Activated CD8-positive, alpha-beta T cell treated with anti-CD3 and anti-CD28 coated beads for 36 hours (primary cell): Measurements from ENCODE around the gene CDKL2. TPM values are rescaled to one million over a fixed set of nuclear protein-coding genes. Genes with fewer than 3 reads are reported as not detected.

ENCODE experiments used
- ATAC-seq: fragments of 200-7000 bp; cut with Tn5 transposase; one replicate; pipeline ENCODE4 v1.10.0; 2021; ENCODE audit warnings: mild to moderate bottlenecking, moderate library complexity
- CTCF ChIA-PET: fragments of 350-600 bp; sonication (Branson Sonifier 250); formaldehyde crosslinking; loops from one replicate; lab custom pipeline; 2021; ENCODE audit warnings: antibody characterized with exemption; lab: Charles Lee
- POLR2A ChIA-PET: fragments of 350-600 bp; sonication (Branson Sonifier 250); formaldehyde crosslinking; loops from one replicate; lab custom pipeline; 2021; ENCODE audit warnings: antibody characterized with exemption; lab: Charles Lee
- DNase-seq: peaks from one replicate; pipeline ENCODE4 v3.0.0-alpha.2; 2020
- H3K27ac Mint-ChIP-seq: one replicate; pipeline ENCODE4 v1.8.0; 2021; ENCODE audit warnings: mild to moderate bottlenecking, mixed read lengths
- H3K27me3 Mint-ChIP-seq: one replicate; pipeline ENCODE4 v1.8.0; 2021; ENCODE audit warnings: mixed read lengths
- H3K36me3 Mint-ChIP-seq: one replicate; pipeline ENCODE4 v1.8.0; 2021; ENCODE audit warnings: low read depth, mixed read lengths
- H3K4me1 Mint-ChIP-seq: one replicate; pipeline ENCODE4 v1.8.0; 2021; ENCODE audit warnings: low read depth, mixed read lengths
- H3K4me3 Mint-ChIP-seq: one replicate; pipeline ENCODE4 v1.8.0; 2021; ENCODE audit warnings: mild to moderate bottlenecking, moderate library complexity, mixed read lengths
- H3K9me3 Mint-ChIP-seq: one replicate; pipeline ENCODE4 v1.8.0; 2021; ENCODE audit warnings: mixed read lengths
- intact Hi-C: fragments of 100-400 bp; cut with micrococcal nuclease; formaldehyde crosslinking; loops from one replicate; pipeline ENCODE4 v1.10.0; 2022
- total RNA-seq, 2 experiments: library from RNA; stranded (reverse); gene quantifications; one replicate each; pipeline ENCODE4 v1.2.3, GENCODE V29; 2021
- TF ChIP-seq, protein P1 (sequence below): fragments of 200-600 bp; IDR thresholded peaks from one replicate; pipeline ENCODE4 v1.8.0; 2022; ENCODE audit warnings: antibody characterized with exemption, mild to moderate bottlenecking

Gene CDKL2
- total RNA-seq, 2 experiments from 2014 or later, result 0.83 to 1.0 TPM

DNA sequence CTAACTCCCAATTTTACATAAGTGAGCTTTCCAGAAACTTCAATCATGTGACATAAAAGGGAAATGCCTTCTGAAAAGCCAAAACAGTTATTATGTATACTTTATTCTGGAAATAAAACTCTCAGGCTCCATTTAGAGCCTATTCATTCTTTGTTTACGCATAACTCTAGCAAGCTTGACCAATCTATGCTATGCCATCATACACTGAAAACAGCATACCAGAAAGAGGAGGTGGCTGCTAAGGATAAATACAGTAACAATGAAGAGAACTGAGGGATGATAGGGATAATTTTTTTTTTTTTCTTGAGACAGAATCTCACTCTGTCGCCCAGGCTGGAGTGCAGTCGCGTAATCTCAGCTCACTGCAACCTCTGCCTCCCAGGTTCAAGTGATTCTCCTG is 24.4 kb downstream of the CDKL2 start:
- H3K9me3 Mint-ChIP-seq, result no peaks in the 10 kb centered on the region
- CTCF ChIA-PET, result no interaction called here

DNA sequence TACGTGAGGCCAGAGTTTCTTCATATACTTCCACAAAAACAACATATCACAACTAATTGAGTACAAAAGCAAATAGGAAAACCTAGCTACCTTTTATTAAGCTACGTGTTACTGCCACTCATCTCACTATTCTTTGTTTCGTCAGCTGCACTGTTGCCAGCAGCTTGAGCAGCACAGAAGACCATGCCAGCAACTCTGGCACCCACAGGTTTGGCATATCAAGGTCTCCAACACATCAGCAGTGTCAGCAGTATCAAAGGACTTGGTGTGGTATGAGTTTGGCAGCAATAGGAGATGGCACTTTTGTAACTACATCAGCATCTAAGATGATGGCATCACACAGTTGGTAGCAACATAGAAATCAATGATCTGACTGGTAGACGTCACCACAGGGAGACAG is 30.7 kb downstream of the CDKL2 start:
- intact Hi-C loops, result no loop called here
- H3K4me3 Mint-ChIP-seq, result no peak overlapping the region
- no peak for DNase-seq
- no peaks in the 10 kb centered on the region for H3K27me3 Mint-ChIP-seq
- TF ChIP-seq, protein P1, sequence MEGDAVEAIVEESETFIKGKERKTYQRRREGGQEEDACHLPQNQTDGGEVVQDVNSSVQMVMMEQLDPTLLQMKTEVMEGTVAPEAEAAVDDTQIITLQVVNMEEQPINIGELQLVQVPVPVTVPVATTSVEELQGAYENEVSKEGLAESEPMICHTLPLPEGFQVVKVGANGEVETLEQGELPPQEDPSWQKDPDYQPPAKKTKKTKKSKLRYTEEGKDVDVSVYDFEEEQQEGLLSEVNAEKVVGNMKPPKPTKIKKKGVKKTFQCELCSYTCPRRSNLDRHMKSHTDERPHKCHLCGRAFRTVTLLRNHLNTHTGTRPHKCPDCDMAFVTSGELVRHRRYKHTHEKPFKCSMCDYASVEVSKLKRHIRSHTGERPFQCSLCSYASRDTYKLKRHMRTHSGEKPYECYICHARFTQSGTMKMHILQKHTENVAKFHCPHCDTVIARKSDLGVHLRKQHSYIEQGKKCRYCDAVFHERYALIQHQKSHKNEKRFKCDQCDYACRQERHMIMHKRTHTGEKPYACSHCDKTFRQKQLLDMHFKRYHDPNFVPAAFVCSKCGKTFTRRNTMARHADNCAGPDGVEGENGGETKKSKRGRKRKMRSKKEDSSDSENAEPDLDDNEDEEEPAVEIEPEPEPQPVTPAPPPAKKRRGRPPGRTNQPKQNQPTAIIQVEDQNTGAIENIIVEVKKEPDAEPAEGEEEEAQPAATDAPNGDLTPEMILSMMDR, result no peak
- ChIA-PET CTCF (no interaction called here), POLR2A (no interaction called here)
- no peaks in the 10 kb centered on the region for H3K9me3 Mint-ChIP-seq
- peaks cover 2% of the 10 kb centered on the region for H3K4me1 Mint-ChIP-seq
- no peak for ATAC-seq
- H3K27ac Mint-ChIP-seq, result no peak overlapping the region
- no peaks in the 10 kb centered on the region for H3K36me3 Mint-ChIP-seq

More for the DNA sequence above, 24.4 kb downstream of the CDKL2 start:
- Mint-ChIP-seq H3K27ac (no peak overlapping the region), H3K27me3 (no peaks in the 10 kb centered on the region), H3K4me1 (no peaks in the 10 kb centered on the region), H3K4me3 (no peak overlapping the region), H3K36me3 (no peaks in the 10 kb centered on the region)
- no peak for DNase-seq
- no peak for ATAC-seq
- intact Hi-C loops, result no loop called here
- POLR2A ChIA-PET, result interaction anchor here (0.9 kb wide), 1 partner anchor 52 kb away, joined by 3 read pairs; no protein-coding TSS in a partner anchor
- TF ChIP-seq, protein P1, result no peak

DNA sequence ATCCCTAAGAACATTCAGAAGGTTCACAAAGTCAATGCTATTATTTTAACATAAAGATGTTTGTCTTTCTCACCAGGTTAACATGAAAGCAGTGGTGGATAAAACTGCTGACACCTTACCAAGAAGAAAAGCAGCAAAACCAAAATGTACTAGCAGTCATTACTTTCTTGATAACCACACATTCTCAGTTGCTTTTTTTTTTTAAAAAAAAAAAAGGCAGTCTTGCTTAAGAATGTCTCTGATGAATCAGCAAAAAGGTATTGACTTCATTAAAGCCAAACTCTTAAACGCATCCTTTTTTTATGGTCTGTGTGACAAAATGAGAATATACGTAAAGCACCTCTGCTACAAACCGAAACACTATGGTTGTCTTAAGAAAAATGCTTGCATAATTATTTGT is 31.9 kb downstream of the CDKL2 start:
- intact Hi-C loops, result no loop called here
- ATAC-seq, result peak; percentile 30
- H3K9me3 Mint-ChIP-seq, result no peaks in the 10 kb centered on the region
- no peak for DNase-seq
- ChIA-PET POLR2A (no interaction called here), CTCF (no interaction called here)
- no peak overlapping the region for H3K27ac Mint-ChIP-seq
- H3K4me1 Mint-ChIP-seq, result peaks cover 2% of the 10 kb centered on the region
- TF ChIP-seq, protein P1, result no peak
- H3K27me3 Mint-ChIP-seq, result no peaks in the 10 kb centered on the region
- no peaks in the 10 kb centered on the region for H3K36me3 Mint-ChIP-seq
- no peak overlapping the region for H3K4me3 Mint-ChIP-seq

DNA sequence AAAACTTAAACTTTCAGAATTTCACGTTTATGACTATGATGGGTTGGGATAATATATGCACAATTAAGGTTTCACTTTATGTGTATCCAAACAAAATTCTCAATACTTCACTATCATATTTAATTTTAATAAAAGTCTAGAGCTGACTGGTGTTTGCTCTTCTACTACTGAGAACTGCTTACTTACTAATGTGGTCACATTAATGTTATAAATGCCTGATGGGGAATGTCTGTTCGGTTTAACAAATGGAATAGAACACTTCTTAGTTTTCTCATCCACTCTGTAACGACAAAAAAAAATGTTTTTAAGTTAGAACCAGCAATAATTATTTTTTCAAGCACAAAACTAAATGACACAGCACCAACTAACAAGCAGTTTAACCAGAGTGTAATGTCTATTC is 34.3 kb downstream of the CDKL2 start:
- ChIA-PET CTCF (no interaction called here), POLR2A (interaction anchor here (0.6 kb wide), 1 partner anchor 295 kb away, joined by 3 read pairs; no protein-coding TSS in a partner anchor)
- Mint-ChIP-seq H3K27me3 (no peaks in the 10 kb centered on the region), H3K27ac (no peak overlapping the region), H3K4me3 (no peak overlapping the region), H3K9me3 (no peaks in the 10 kb centered on the region), H3K36me3 (no peaks in the 10 kb centered on the region), H3K4me1 (peaks cover 2% of the 10 kb centered on the region)
- DNase-seq, result no peak
- TF ChIP-seq, protein P1, result no peak
- intact Hi-C loops, result no loop called here
- no peak for ATAC-seq

DNA sequence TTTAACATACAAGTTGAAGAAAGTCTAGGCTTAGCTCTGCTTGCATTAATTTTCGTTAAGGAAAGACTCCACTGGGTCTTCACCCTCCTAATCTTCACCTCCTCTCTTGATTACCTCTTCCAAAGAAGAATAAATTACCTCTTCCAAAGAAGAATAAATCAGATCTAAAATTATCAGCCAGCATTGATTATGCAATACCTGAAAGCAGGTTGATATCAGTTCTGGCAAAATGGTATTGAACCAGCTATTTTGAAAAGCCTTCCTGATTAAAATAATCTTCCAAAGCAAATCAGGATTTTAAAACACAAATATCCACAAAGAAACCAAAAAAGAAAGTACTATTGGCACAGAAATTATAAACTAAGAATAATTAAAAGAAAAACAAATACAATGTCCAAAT is 36.9 kb downstream of the CDKL2 start:
- ChIA-PET POLR2A (no interaction called here), CTCF (interaction anchor here (2.2 kb wide), 1 partner anchor 117 kb away, joined by 5 read pairs; no protein-coding TSS in a partner anchor)
- TF ChIP-seq, protein P1, result no peak

More for the DNA sequence above, 36.9 kb downstream of the CDKL2 start:
- H3K36me3 Mint-ChIP-seq, result no peaks in the 10 kb centered on the region
- DNase-seq (no peak), ATAC-seq (no peak)
- H3K27me3 Mint-ChIP-seq, result no peaks in the 10 kb centered on the region
- H3K4me1 Mint-ChIP-seq, result peaks cover 2% of the 10 kb centered on the region
- intact Hi-C loops, result no loop called here
- H3K9me3 Mint-ChIP-seq, result no peaks in the 10 kb centered on the region
- H3K4me3 Mint-ChIP-seq, result no peak overlapping the region
- no peak overlapping the region for H3K27ac Mint-ChIP-seq
